ENCODE results near the gene PLCB3.
A peak's percentile ranks its signal among the peaks of the same experiment; 100 is the strongest.

Gene PLCB3

DNA sequence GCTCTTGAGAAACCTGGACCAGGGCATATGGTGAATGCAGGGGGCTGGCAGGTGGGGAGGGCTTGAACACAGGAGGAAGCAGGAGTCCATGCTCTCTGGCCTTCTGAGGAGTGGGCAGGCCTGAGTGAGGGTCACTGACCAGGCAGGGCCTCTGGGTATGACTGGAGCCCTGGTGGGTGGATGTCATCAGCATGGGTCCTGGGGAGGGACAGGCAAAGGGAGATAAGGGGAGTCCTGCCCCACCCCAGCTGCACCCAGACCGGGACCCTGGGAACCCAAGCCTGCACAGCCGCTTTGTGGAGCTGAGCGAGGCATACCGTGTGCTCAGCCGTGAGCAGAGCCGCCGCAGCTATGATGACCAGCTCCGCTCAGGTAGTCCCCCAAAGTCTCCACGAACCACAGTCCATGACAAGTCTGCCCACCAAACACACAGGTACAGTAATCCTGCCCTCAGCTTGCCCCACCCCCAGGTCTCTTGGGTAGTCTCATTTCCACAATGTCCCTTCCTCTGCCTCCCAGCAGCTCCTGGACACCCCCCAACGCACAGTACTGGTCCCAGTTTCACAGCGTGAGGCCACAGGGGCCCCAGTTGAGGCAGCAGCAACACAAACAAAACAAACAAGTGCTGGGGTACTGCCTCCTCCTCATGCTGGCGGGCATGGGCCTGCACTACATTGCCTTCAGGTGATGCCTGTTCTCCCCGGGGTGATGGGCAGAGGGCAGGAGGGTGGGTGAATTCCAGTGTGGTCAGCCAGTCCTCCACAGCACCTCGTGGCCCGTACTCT lies 19.0 kb upstream of the PLCB3 start:
- Histone ChIP-seq H3K4me1 (ENCODE audit: low read depth, poor library complexity, severe bottlenecking) (peaks cover 26% of the 10 kb centered on the region), H3K4me2 (no peak overlapping the region)

DNA sequence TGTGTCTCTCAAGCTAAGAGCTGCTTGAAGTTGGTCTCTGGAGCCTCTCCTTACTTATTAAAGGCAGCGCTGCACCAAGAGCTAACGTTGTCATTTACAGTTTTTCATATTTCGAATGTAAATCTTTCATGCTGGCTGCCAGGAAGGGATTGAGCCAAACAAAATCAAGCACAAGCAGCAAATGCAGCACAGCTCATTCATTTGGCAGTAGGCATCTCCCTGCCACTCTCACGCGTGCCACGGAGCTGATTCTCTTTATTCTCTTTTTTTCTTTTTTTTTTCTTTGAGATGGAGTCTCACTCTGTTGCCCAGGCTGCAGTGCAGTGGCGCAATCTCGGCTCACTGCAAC lies 18.4 kb upstream of the PLCB3 start:
- TF ChIP-seq, protein P1, sequence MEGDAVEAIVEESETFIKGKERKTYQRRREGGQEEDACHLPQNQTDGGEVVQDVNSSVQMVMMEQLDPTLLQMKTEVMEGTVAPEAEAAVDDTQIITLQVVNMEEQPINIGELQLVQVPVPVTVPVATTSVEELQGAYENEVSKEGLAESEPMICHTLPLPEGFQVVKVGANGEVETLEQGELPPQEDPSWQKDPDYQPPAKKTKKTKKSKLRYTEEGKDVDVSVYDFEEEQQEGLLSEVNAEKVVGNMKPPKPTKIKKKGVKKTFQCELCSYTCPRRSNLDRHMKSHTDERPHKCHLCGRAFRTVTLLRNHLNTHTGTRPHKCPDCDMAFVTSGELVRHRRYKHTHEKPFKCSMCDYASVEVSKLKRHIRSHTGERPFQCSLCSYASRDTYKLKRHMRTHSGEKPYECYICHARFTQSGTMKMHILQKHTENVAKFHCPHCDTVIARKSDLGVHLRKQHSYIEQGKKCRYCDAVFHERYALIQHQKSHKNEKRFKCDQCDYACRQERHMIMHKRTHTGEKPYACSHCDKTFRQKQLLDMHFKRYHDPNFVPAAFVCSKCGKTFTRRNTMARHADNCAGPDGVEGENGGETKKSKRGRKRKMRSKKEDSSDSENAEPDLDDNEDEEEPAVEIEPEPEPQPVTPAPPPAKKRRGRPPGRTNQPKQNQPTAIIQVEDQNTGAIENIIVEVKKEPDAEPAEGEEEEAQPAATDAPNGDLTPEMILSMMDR (conservative IDR thresholded peaks at IDR 0.05; ENCODE audit: low read depth, low read length): no peak

More for the DNA sequence above, 19.0 kb upstream of the PLCB3 start:
- H3K36me3 ChIP-seq (ENCODE audit: insufficient read depth): no peaks in the 10 kb centered on the region
- no peaks in the 10 kb centered on the region for H4K20me1 ChIP-seq (ENCODE audit: insufficient read depth)
- H3K79me2 ChIP-seq (ENCODE audit: insufficient read depth, low read depth): no peaks in the 10 kb centered on the region
- H3K9ac ChIP-seq: no peak overlapping the region
- TF ChIP-seq, protein P1 (conservative IDR thresholded peaks at IDR 0.05; ENCODE audit: low read depth, low read length): no peak
- no peaks in the 10 kb centered on the region for H3K27me3 ChIP-seq (ENCODE audit: insufficient read depth, low read depth)
- H3K4me3 ChIP-seq (IDR thresholded peaks at IDR 0.05; ENCODE audit: insufficient read depth, low read depth, low read length): no peak overlapping the region
- H3K27ac ChIP-seq: no peak overlapping the region
- H2AFZ ChIP-seq (ENCODE audit: low read depth): no peak overlapping the region

DNA sequence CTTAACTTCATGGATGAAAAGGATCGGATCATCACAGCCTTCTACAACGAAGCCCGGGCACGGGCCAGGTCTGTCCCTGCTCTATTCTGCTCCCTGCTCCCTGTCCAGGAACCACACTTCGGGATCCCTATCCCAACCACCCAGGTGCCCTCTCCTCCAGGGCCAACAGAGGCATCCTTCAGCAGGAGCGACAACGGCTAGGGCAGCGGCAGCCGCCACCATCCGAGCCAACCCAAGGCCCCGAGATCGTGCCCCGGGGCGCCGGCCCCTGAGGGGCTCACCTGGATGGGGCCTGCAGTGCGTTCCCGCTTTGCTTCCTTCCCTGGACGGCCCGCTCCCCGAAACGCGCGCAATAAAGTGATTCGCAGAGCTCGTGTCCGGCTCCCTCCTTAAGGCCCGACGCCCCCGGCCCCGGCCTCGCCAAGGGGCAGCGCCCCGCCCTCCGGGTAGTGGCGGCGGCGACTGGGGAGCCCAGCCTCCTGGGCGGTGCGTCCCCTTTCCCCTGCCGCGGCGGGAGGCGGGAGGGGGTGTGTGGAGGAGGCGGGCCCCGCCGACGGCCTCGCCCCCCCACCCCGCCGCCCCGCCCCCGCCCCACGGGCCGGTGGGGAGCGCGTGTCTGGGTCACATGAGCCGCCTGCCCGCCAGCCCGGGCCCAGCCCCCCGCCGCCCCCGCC lies 17.3 kb upstream of the PLCB3 start, which contains the start of gene VEGFB:
VEGFB (plus strand) TSS at position 672 of the 674 bp plus-strand sequence. CDS start 250 bp downstream, outside the sequence.
- Histone ChIP-seq H3K4me2 (peak within 1 kb of the TSS; percentile 88), H4K20me1 (ENCODE audit: insufficient read depth) (no peaks in the 10 kb centered on the region), H3K36me3 (ENCODE audit: insufficient read depth) (no peaks in the 10 kb centered on the region), H3K27ac (no peak within 1 kb of the TSS), H2AFZ (ENCODE audit: low read depth) (peak within 1 kb of the TSS; percentile 67), H3K4me3 (IDR thresholded peaks at IDR 0.05; ENCODE audit: insufficient read depth, low read depth, low read length) (peak within 1 kb of the TSS; percentile 40), H3K79me2 (ENCODE audit: insufficient read depth, low read depth) (no peaks in the 10 kb centered on the region), H3K4me1 (ENCODE audit: low read depth, poor library complexity, severe bottlenecking) (peaks cover 23% of the 10 kb centered on the region), H3K27me3 (ENCODE audit: insufficient read depth, low read depth) (no peaks in the 10 kb centered on the region), H3K9ac (peak within 1 kb of the TSS; percentile 25; the same call in 1 of the 2 replicates)
- TF ChIP-seq, protein P1 (conservative IDR thresholded peaks at IDR 0.05; ENCODE audit: low read depth, low read length): no peak

More for the DNA sequence above, 18.4 kb upstream of the PLCB3 start:
- Histone ChIP-seq H3K79me2 (ENCODE audit: insufficient read depth, low read depth) (no peaks in the 10 kb centered on the region), H3K27me3 (ENCODE audit: insufficient read depth, low read depth) (no peaks in the 10 kb centered on the region), H3K36me3 (ENCODE audit: insufficient read depth) (no peaks in the 10 kb centered on the region), H3K4me2 (no peak overlapping the region), H4K20me1 (ENCODE audit: insufficient read depth) (no peaks in the 10 kb centered on the region), H3K4me3 (IDR thresholded peaks at IDR 0.05; ENCODE audit: insufficient read depth, low read depth, low read length) (no peak overlapping the region), H2AFZ (ENCODE audit: low read depth) (no peak overlapping the region), H3K27ac (no peak overlapping the region), H3K9ac (no peak overlapping the region), H3K4me1 (ENCODE audit: low read depth, poor library complexity, severe bottlenecking) (peaks cover 23% of the 10 kb centered on the region)

DNA sequence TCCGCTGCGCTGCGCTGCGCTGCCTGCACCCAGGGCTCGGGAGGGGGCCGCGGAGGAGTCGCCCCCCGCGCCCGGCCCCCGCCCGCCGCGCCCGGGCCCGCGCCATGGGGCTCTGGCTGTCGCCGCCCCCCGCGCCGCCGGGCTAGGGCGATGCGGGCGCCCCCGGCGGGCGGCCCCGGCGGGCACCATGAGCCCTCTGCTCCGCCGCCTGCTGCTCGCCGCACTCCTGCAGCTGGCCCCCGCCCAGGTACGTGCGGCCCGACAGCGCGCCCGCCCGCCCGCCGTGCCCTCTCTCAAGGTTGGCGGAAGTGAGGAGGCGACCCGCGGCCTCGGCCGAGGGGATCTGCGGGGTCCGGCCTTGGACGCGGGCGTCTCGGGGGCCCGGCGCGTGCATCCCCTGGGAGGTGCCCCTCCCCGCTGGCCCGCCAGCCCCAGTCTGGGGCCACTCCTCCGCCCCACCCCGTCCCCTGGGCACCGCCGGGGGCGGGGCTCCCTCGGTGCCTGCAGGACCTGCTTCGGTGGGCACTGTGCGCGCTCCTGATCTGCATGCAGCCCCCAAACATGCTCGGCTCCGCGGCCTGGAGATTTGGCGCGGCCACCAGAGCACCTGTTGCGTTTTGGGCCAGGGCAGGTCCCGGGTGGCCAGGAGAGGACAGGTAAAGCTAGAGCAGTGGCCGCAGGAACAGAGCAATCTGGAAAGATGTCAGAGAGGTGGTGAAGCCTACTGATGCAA lies 16.5 kb upstream of the PLCB3 start:
- Histone ChIP-seq H3K27me3 (ENCODE audit: insufficient read depth, low read depth) (no peaks in the 10 kb centered on the region), H3K79me2 (ENCODE audit: insufficient read depth, low read depth) (no peaks in the 10 kb centered on the region), H3K27ac (no peak overlapping the region), H3K36me3 (ENCODE audit: insufficient read depth) (no peaks in the 10 kb centered on the region), H3K4me1 (ENCODE audit: low read depth, poor library complexity, severe bottlenecking) (peaks cover 25% of the 10 kb centered on the region), H4K20me1 (ENCODE audit: insufficient read depth) (no peaks in the 10 kb centered on the region), H3K4me2 (peak overlapping the region; percentile 88), H2AFZ (ENCODE audit: low read depth) (peak overlapping the region; percentile 10; the same call in 1 of the 2 replicates), H3K9ac (peak overlapping the region; percentile 25; the same call in 1 of the 2 replicates), H3K4me3 (IDR thresholded peaks at IDR 0.05; ENCODE audit: insufficient read depth, low read depth, low read length) (peak overlapping the region; percentile 40)
- TF ChIP-seq, protein P1 (conservative IDR thresholded peaks at IDR 0.05; ENCODE audit: low read depth, low read length): no peak
